HG03521 (cell line): Measurements from ENCODE around the gene COX7A2.

Source experiments
- ATAC-seq: cut with Tn5 transposase; IDR thresholded peaks from one replicate; pipeline ENCODE4 v1.9.1; 2021; ENCODE audit warnings: mild to moderate bottlenecking, moderate library complexity; ENCODE audit not compliant: unreplicated experiment

The COX7A2 gene

DNA sequence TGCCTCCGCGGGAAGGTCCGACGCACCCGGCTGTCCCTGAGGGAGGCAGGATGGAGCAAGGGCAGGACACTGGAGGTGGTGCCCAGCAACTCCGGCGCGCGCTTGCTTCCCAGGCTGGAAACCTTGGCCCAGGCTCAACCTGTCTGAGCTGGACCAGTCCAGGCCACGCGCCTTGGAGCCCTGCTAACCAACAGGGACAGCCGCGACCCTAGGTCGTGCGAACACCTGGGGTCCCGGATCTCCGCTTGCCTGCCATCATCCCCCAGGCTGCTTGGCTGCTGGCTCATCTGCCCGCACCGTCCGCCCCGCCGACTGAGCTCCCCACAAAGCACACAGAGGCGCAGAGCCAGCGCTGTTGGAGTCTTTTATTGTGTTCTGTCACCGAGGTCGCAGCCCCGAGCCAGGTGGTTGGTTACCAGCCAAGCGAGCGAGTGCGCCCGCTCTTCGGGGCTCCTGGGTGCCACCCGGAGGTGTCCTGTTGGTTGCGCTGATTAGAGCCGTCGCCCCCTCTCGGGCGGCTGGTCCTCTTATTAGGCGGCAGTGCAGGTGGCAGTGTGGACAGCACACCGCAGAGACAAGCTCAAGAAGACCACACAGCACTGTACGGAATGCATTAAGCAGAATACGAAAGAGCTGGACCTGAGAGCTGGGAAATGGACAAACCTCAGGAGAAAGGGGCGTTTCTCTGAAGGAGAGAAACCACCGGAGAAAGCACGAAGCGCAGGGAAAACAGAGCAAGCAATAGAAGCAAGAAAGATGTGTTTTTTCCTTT is 41.5 kb downstream of the COX7A2 start:
- ATAC-seq: no peak

DNA sequence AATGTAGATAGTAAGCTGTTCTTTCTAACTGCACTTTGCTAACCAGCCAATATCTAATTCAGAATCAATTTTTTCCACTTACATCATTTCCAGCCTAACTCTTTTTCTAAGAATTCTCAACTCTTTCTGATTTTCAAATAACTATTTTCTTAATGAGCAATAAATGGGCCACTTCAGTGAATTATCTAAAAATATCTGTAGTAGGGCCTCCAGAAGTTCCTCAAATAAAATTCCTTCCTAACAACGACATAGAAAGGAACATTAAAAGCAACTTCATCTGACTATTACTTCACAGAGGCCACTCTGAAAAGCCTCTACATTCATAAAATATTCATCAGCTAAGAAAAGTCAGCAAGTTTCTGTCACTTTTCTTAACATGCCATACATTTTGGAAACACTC is 42.6 kb downstream of the COX7A2 start:
- no peak for ATAC-seq

DNA sequence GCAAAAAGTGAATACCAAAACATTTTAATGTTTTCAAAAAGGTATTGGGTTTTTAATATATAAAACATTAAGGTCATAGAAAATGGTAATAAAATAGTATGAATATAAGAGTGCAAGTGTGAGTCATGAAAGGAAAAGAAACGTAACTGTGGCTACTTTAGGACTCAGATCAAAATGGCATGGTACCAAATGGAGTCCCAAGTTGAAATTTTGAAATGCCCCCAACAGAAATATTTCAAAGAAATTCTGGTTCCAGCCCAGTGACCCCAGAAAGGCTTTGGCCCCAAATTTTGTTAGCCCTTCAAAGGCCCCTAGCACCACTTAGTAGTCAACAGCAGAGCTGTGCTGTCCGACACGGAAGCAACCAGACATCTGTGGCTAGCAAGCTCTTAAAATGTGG is 43.7 kb downstream of the COX7A2 start:
- ATAC-seq: no peak

DNA sequence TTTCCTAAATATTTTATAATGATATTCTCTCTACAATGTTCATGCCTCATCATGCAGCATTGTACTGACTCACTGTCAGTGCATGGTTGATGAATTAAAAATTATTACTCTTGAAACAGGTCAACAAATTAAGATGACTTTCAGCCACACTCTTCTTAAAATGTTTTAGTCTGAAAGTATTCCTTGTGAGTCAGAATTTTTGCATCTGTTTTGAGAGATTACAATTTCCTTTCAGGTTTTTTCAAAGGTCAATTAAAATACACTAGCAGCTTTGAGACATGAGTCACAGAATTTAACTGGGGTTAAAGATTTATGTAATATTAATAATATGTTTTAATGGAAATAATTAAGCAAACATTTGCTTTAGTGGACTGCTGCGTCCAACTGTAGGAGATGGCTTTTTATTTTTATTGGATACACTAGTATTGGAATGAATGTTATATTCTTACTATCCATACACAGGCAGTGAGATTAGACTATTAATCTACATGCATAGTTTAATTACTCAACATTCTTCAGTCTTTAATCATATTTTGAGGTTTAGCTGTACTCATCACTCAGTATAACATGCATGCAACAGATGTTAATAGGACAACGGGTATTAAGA is 47.4 kb downstream of the COX7A2 start:
- ATAC-seq: no peak

DNA sequence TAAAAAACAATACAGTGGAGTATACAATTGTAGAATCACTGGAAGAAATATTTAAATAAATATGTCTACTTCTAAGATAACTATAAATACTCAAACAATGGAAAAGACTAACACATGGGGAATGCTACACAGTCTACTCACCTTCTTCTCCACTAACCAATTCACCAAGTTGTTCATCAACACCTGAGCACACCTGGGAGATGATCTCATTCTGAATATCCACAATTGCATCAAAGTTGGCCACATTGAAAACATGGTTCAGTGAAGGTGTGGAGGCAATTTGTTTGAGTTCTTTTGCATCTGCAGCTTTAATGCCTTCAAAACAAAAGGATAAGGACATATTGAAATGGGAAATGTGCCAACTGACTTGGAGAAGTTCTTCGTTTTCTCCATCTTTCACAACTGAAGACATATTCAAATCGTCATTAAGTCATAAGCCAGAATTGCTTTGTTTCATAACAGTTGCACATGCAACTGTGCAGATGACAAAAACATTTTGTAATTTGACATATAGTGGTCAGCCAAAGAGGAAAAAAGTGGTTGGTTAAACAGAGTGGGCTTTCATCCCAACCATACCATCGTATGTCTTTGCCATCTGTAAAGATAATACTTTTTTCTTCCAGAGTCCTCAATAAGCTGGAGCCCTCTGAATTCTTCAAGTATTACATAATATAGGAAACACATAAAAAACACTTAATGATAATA is 55.2 kb downstream of the COX7A2 start:
- ATAC-seq: no peak
